ENCODE measurements around the gene BBS9.

DNA sequence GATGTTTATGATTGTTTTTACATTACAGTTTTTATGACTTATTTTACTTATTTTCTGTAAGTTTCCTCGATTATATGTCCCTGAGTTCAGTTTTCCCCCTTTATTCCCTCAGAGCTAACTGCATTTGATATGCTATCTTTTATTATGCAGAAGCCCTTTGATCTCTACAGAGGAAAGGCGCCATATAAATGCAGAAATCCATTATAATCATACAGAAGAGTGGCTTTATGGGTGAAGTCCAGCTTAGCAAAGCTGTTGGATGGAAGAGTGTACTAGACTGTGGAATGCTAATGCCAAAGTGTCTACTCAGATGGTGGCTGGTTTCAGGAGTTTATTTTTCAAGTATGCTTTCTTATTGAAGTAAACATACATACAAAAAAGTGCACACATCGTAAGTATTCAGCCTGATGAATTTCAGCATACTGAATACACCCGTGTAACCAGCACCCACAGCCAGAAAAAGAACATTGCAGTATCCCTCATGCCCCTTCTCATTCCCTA, 517.6 kb downstream of the BBS9 start:
- no peak for TF ChIP-seq POLR2AphosphoS5 (IDR thresholded peaks at IDR 0.05)
- TF ChIP-seq, protein P1, sequence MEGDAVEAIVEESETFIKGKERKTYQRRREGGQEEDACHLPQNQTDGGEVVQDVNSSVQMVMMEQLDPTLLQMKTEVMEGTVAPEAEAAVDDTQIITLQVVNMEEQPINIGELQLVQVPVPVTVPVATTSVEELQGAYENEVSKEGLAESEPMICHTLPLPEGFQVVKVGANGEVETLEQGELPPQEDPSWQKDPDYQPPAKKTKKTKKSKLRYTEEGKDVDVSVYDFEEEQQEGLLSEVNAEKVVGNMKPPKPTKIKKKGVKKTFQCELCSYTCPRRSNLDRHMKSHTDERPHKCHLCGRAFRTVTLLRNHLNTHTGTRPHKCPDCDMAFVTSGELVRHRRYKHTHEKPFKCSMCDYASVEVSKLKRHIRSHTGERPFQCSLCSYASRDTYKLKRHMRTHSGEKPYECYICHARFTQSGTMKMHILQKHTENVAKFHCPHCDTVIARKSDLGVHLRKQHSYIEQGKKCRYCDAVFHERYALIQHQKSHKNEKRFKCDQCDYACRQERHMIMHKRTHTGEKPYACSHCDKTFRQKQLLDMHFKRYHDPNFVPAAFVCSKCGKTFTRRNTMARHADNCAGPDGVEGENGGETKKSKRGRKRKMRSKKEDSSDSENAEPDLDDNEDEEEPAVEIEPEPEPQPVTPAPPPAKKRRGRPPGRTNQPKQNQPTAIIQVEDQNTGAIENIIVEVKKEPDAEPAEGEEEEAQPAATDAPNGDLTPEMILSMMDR (IDR thresholded peaks at IDR 0.05): no peak
- no peak for TF ChIP-seq POLR2A (IDR thresholded peaks at IDR 0.05)
